WTC11 (cell line): ENCODE data around the gene RFLNA. TPM values are rescaled to one million over a fixed set of nuclear protein-coding genes. Genes with fewer than 3 reads are reported as not detected.

ENCODE experiments used
- ATAC-seq: fragments of 200-7000 bp; cut with Tn5 transposase; 2 replicates; pipeline ENCODE4 v1.10.0; 2021; ENCODE audit warnings: mild to moderate bottlenecking, moderate library complexity
- CTCF ChIA-PET: fragments of 300-600 bp; sonication (Branson Sonifier 250); formaldehyde crosslinking; loops from one replicate; lab custom pipeline; 2021; ENCODE audit warnings: antibody characterized with exemption; lab: Charles Lee
- POLR2A ChIA-PET: fragments of 350-600 bp; sonication (Branson Sonifier 250); formaldehyde crosslinking; loops from one replicate; lab custom pipeline; 2021; ENCODE audit warnings: antibody characterized with exemption; lab: Charles Lee
- DNase-seq: peaks from one replicate; pipeline ENCODE4 v3.0.0; 2021; ENCODE audit warnings: low spot score
- H3K27ac Mint-ChIP-seq: 2 replicates; pipeline ENCODE4 v1.8.0; 2021; ENCODE audit warnings: mixed read lengths
- H3K27me3 Mint-ChIP-seq: 2 replicates; pipeline ENCODE4 v1.8.0; 2021; ENCODE audit warnings: low read depth, mild to moderate bottlenecking, moderate library complexity, mixed read lengths
- H3K36me3 Mint-ChIP-seq: 2 replicates; pipeline ENCODE4 v1.8.0; 2021; ENCODE audit warnings: mixed read lengths
- H3K4me1 Mint-ChIP-seq: 2 replicates; pipeline ENCODE4 v1.8.0; 2022; ENCODE audit warnings: mixed read lengths
- H3K4me3 Mint-ChIP-seq: 2 replicates; pipeline ENCODE4 v1.8.0; 2021; ENCODE audit warnings: mild to moderate bottlenecking, moderate library complexity, mixed read lengths
- H3K9me3 Mint-ChIP-seq: 2 replicates; pipeline ENCODE4 v1.8.0; 2021; ENCODE audit warnings: mixed read lengths
- AFF4 ChIP-seq: sonication (generic); formaldehyde crosslinking; IDR thresholded peaks from 2 replicates; pipeline ENCODE4 v1.8.1; 2023; ENCODE audit warnings: mild to moderate bottlenecking, missing genetic modification reagents, borderline replicate concordance
- ESRRA ChIP-seq: sonication (generic); formaldehyde crosslinking; IDR thresholded peaks from 2 replicates; pipeline ENCODE4 v1.8.1; 2022; ENCODE audit warnings: mild to moderate bottlenecking, missing genetic modification reagents, borderline replicate concordance
- FOXJ3 ChIP-seq: sonication (generic); formaldehyde crosslinking; IDR thresholded peaks from 2 replicates; pipeline ENCODE4 v1.9.0; 2021; ENCODE audit warnings: missing genetic modification reagents, mild to moderate bottlenecking, borderline replicate concordance
- FOXP1 ChIP-seq: sonication (generic); formaldehyde crosslinking; IDR thresholded peaks from 2 replicates; pipeline ENCODE4 v1.8.0; 2022; ENCODE audit warnings: missing genetic modification reagents, mild to moderate bottlenecking, moderate library complexity, borderline replicate concordance
- RELA ChIP-seq: sonication (generic); formaldehyde crosslinking; IDR thresholded peaks from 2 replicates; pipeline ENCODE4 v1.8.1; 2022; ENCODE audit warnings: missing genetic modification reagents, mild to moderate bottlenecking, borderline replicate concordance
- TEAD4 ChIP-seq: sonication (generic); formaldehyde crosslinking; IDR thresholded peaks from 2 replicates; pipeline ENCODE4 v1.8.0; 2022; ENCODE audit warnings: mild to moderate bottlenecking, missing genetic modification reagents
- ZNF219 ChIP-seq: sonication (generic); formaldehyde crosslinking; IDR thresholded peaks from 2 replicates; pipeline ENCODE4 v1.8.0; 2023; ENCODE audit warnings: missing genetic modification reagents, mild to moderate bottlenecking, borderline replicate concordance
- ZNF232 ChIP-seq: sonication (generic); formaldehyde crosslinking; IDR thresholded peaks from 2 replicates; pipeline ENCODE4 v1.8.0; 2022; ENCODE audit warnings: mild to moderate bottlenecking, missing genetic modification reagents
- ZNF281 ChIP-seq: sonication (generic); formaldehyde crosslinking; IDR thresholded peaks from 2 replicates; pipeline ENCODE4 v1.8.0; 2023; ENCODE audit warnings: mild to moderate bottlenecking, missing genetic modification reagents
- total RNA-seq: library from RNA; stranded (reverse); gene quantifications from 3 replicates; pipeline ENCODE4 v1.2.3, GENCODE V29; 2021
- TF ChIP-seq, protein P1 (sequence below): sonication (generic); formaldehyde crosslinking; IDR thresholded peaks from 2 replicates; pipeline ENCODE4 v1.8.0; 2023; ENCODE audit warnings: missing genetic modification reagents
- TF ChIP-seq, protein P2 (sequence below): sonication (generic); formaldehyde crosslinking; IDR thresholded peaks from 2 replicates; pipeline ENCODE4 v1.8.0; 2022; ENCODE audit warnings: mild to moderate bottlenecking, missing genetic modification reagents
- TF ChIP-seq, protein P3 (sequence below): fragments of 200-600 bp; IDR thresholded peaks from 2 replicates; pipeline ENCODE4 v1.8.0; 2022; ENCODE audit warnings: antibody characterized with exemption

Gene RFLNA
- total RNA-seq, 1 experiment from 2014 or later: 6.3 TPM

DNA sequence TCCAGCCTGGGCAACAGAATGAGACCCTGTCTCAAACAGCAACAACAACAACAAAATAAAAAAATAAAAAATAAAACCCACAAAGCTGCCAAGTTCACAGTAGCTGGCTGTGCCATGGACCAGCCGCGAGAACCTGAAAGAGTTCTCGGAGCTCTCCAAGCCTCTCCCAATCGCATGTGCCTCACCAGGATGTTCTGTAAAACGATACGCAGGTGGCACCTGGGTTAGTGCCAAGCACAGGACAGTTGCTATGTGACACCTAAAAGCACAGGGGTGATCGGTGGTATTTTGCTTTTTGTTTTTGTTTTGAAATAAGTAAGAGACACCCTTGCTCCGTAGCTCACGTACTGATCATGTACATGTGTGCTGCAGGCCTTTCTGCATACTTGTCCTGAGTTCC lies 52.4 kb downstream of the RFLNA start:
- ATAC-seq: no peak
- TF ChIP-seq RELA (CRISPR knock-in tag) (no peak), ZNF232 (CRISPR knock-in tag) (no peak), ESRRA (CRISPR knock-in tag) (no peak), ZNF219 (CRISPR knock-in tag) (no peak), FOXJ3 (CRISPR knock-in tag) (no peak), AFF4 (CRISPR knock-in tag) (no peak)
- TF ChIP-seq, protein P1, sequence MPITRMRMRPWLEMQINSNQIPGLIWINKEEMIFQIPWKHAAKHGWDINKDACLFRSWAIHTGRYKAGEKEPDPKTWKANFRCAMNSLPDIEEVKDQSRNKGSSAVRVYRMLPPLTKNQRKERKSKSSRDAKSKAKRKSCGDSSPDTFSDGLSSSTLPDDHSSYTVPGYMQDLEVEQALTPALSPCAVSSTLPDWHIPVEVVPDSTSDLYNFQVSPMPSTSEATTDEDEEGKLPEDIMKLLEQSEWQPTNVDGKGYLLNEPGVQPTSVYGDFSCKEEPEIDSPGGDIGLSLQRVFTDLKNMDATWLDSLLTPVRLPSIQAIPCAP (CRISPR knock-in tag): no peak
- TF ChIP-seq, protein P2, sequence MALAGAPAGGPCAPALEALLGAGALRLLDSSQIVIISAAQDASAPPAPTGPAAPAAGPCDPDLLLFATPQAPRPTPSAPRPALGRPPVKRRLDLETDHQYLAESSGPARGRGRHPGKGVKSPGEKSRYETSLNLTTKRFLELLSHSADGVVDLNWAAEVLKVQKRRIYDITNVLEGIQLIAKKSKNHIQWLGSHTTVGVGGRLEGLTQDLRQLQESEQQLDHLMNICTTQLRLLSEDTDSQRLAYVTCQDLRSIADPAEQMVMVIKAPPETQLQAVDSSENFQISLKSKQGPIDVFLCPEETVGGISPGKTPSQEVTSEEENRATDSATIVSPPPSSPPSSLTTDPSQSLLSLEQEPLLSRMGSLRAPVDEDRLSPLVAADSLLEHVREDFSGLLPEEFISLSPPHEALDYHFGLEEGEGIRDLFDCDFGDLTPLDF (CRISPR knock-in tag): no peak
- CTCF ChIA-PET: interaction anchor here (0.6 to 2.0 kb wide), 5 partner anchors 11 to 417 kb away, joined by 3 to 9 read pairs (median 3); no protein-coding TSS in a partner anchor
- no peak overlapping the region for H3K4me3 Mint-ChIP-seq
- H3K36me3 Mint-ChIP-seq: peaks cover 47% of the 10 kb centered on the region
- no peaks in the 10 kb centered on the region for H3K4me1 Mint-ChIP-seq
- no peak for DNase-seq
- POLR2A ChIA-PET: interaction anchor here (0.6 kb wide), 1 partner anchor 9 kb away, joined by 6 read pairs; no protein-coding TSS in a partner anchor
- H3K9me3 Mint-ChIP-seq: no peaks in the 10 kb centered on the region
- H3K27ac Mint-ChIP-seq: no peak overlapping the region
- H3K27me3 Mint-ChIP-seq: no peaks in the 10 kb centered on the region

GRCh38 chr12:124347805-124348658 lies 53.1 kb downstream of the RFLNA start:
- Mint-ChIP-seq H3K4me3 (no peak overlapping the region), H3K27me3 (no peaks in the 10 kb centered on the region), H3K9me3 (no peaks in the 10 kb centered on the region), H3K4me1 (no peaks in the 10 kb centered on the region), H3K36me3 (peaks cover 45% of the 10 kb centered on the region), H3K27ac (peak overlapping the region; percentile 80; the same call in 1 of the 2 replicates)
- ChIA-PET POLR2A (no interaction called here), CTCF (interaction anchor here (0.5 to 2.0 kb wide), 4 partner anchors 24 to 305 kb away, joined by 3 to 9 read pairs (median 4); no protein-coding TSS in a partner anchor)
- no peak for TF ChIP-seq TEAD4
- TF ChIP-seq, protein P3, sequence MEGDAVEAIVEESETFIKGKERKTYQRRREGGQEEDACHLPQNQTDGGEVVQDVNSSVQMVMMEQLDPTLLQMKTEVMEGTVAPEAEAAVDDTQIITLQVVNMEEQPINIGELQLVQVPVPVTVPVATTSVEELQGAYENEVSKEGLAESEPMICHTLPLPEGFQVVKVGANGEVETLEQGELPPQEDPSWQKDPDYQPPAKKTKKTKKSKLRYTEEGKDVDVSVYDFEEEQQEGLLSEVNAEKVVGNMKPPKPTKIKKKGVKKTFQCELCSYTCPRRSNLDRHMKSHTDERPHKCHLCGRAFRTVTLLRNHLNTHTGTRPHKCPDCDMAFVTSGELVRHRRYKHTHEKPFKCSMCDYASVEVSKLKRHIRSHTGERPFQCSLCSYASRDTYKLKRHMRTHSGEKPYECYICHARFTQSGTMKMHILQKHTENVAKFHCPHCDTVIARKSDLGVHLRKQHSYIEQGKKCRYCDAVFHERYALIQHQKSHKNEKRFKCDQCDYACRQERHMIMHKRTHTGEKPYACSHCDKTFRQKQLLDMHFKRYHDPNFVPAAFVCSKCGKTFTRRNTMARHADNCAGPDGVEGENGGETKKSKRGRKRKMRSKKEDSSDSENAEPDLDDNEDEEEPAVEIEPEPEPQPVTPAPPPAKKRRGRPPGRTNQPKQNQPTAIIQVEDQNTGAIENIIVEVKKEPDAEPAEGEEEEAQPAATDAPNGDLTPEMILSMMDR: peak; percentile 39
- no peak for TF ChIP-seq ZNF281 (CRISPR knock-in tag)
- TF ChIP-seq FOXP1 (CRISPR knock-in tag): 0 out of 2 replicates have a peak, but pooled peaks have one; percentile 27
- peak; percentile 29 for DNase-seq
- no peak for ATAC-seq
